Neural cell (in vitro differentiated cells): ENCODE measurements around the gene DCX. TPM values are rescaled to one million over a fixed set of nuclear protein-coding genes. Genes with fewer than 3 reads are reported as not detected.

Experiments
- H2AFZ ChIP-seq: fragments of 200-600, 300-800 bp; sonication (generic), shearing (Covaris generic); 2 replicates; pipeline ENCODE4 v1.6.0; 2014; ENCODE audit warnings: low read depth, mild to moderate bottlenecking, antibody characterized with exemption, low read length, moderate library complexity
- H3F3A ChIP-seq: fragments of 200-600 bp; shearing (Covaris generic); 2 replicates; pipeline ENCODE4 v1.6.1; 2016; ENCODE audit warnings: mild to moderate bottlenecking, moderate library complexity, mixed read lengths, antibody characterized with exemption, low read length; ENCODE audit not compliant: insufficient read depth, poor library complexity, severe bottlenecking
- H3K27ac ChIP-seq: fragments of 200-600, 300-800 bp; sonication (generic), shearing (Covaris generic); 2 replicates; pipeline ENCODE4 v1.5.1; 2014; ENCODE audit warnings: mild to moderate bottlenecking, low read length, moderate library complexity
- H3K27me3 ChIP-seq: fragments of 300-800, 200-600 bp; sonication (generic), shearing (Covaris generic); 2 replicates; pipeline ENCODE4 v1.6.0; 2014; ENCODE audit warnings: mild to moderate bottlenecking, low read depth, low read length, moderate library complexity; ENCODE audit not compliant: insufficient read depth
- H3K36me3 ChIP-seq: fragments of 300-800, 200-600 bp; sonication (generic), shearing (Covaris generic); 2 replicates; pipeline ENCODE4 v1.5.1; 2014; ENCODE audit warnings: mild to moderate bottlenecking, antibody characterized with exemption, low read length, moderate library complexity; ENCODE audit not compliant: insufficient read depth
- H3K4me2 ChIP-seq: fragments of 300-800, 200-600 bp; sonication (generic), shearing (Covaris generic); 2 replicates; pipeline ENCODE4 v1.6.0; 2014; ENCODE audit warnings: mild to moderate bottlenecking, low read length
- H3K4me3 ChIP-seq: fragments of 300-800, 200-600 bp; sonication (generic), shearing (Covaris generic); 2 replicates; pipeline ENCODE4 v1.5.1; 2014; ENCODE audit warnings: mild to moderate bottlenecking, low read length, moderate library complexity
- H3K79me2 ChIP-seq: fragments of 200-600 bp; shearing (Covaris generic); replicated peaks from 2 replicates; pipeline ENCODE4 v1.6.0; 2014; ENCODE audit warnings: mild to moderate bottlenecking, low read length, moderate library complexity; ENCODE audit not compliant: insufficient read depth
- H3K9ac ChIP-seq: fragments of 300-800, 200-600 bp; sonication (generic), shearing (Covaris generic); 2 replicates; pipeline ENCODE4 v1.6.1; 2016; ENCODE audit warnings: mild to moderate bottlenecking, low read length, mixed read lengths
- H3K9me2 ChIP-seq: fragments of 200-600 bp; shearing (Covaris generic); 2 replicates; pipeline ENCODE4 v1.6.1; 2016; ENCODE audit warnings: mild to moderate bottlenecking, low read length, mixed read lengths; ENCODE audit not compliant: insufficient read depth
- H3K9me3 ChIP-seq: fragments of 200-600, 300-800 bp; sonication (generic), shearing (Covaris generic); 2 replicates; pipeline ENCODE4 v1.6.1; 2016; ENCODE audit warnings: mild to moderate bottlenecking, mixed run types, low read length, moderate library complexity, mixed read lengths
- H4K20me1 ChIP-seq: fragments of 200-600 bp; shearing (Covaris generic); 2 replicates; pipeline ENCODE4 v1.6.1; 2016; ENCODE audit warnings: mild to moderate bottlenecking, mixed run types; ENCODE audit not compliant: insufficient read depth
- CTCF ChIP-seq: fragments of 450-650 bp; IDR thresholded peaks from 2 replicates; pipeline ENCODE4 v1.5.1; 2014; ENCODE audit warnings: antibody characterized with exemption, mild to moderate bottlenecking, moderate library complexity; ENCODE audit not compliant: poor library complexity, severe bottlenecking
- EP300 ChIP-seq: fragments of 450-650 bp; conservative IDR thresholded peaks from 2 replicates; pipeline ENCODE4 v1.6.1; 2014; ENCODE audit warnings: antibody characterized with exemption, mild to moderate bottlenecking, moderate library complexity; ENCODE audit not compliant: poor library complexity, severe bottlenecking
- EZH2 ChIP-seq: fragments of 200-600, 300-800 bp; shearing (Covaris generic), sonication (generic); IDR thresholded peaks from 2 replicates; pipeline ENCODE4 v1.6.1; 2014; ENCODE audit warnings: antibody characterized with exemption, low read length, borderline replicate concordance, mild to moderate bottlenecking; ENCODE audit not compliant: insufficient read depth, poor library complexity, severe bottlenecking
- MXI1 ChIP-seq: fragments of 450-650 bp; conservative IDR thresholded peaks from 2 replicates; pipeline ENCODE4 v1.6.1; 2014; ENCODE audit warnings: antibody characterized with exemption, mild to moderate bottlenecking; ENCODE audit not compliant: poor library complexity, severe bottlenecking
- POLR2AphosphoS5 ChIP-seq: IDR thresholded peaks from 2 replicates; pipeline ENCODE4 v1.6.1; 2012
- RAD21 ChIP-seq: fragments of 450-650 bp; conservative IDR thresholded peaks from 2 replicates; pipeline ENCODE4 v1.6.1; 2014; ENCODE audit warnings: antibody characterized with exemption, mild to moderate bottlenecking, moderate library complexity
- REST ChIP-seq: IDR thresholded peaks from 2 replicates; pipeline ENCODE4 v1.6.1; 2012; ENCODE audit warnings: borderline replicate concordance
- SMC3 ChIP-seq: fragments of 450-650 bp; conservative IDR thresholded peaks from 2 replicates; pipeline ENCODE4 v1.6.1; 2014; ENCODE audit warnings: antibody characterized with exemption, mild to moderate bottlenecking, moderate library complexity; ENCODE audit not compliant: poor library complexity
- TAF1 ChIP-seq: IDR thresholded peaks from 2 replicates; pipeline ENCODE4 v1.6.1; 2012; ENCODE audit warnings: low read depth
- polyA plus RNA-seq: library from polyadenylated mRNA; depleted of rRNA; stranded (reverse); fragments of >200 nt; gene quantifications from 2 replicates; pipeline ENCODE4 v1.2.3, GENCODE V29; 2014

DCX gene
- polyA plus RNA-seq, 1 donor from 2014 or later: 180 TPM

DNA sequence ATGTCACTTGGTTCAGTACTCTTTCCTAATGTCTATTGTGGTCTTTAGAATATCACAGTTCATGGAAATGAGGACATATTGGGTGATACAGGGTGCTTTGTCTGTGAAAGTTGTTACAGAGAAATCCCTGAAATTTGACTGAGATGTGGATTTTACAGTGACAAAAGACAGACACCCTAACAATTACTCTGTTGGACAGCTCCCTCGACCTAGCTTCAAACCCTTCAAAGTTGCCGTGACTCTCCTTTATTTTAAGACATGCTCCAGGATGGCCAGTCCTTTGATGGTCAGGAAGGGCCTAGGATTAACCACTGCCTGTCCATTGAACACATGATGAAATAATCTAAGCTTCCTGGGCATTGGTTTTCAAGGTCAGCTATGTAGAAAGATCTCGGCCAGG lies 4.0 kb downstream of the DCX start:
- H3K27ac ChIP-seq: peak overlapping the region; percentile 39
- peak overlapping the region; percentile 82 for H3K4me3 ChIP-seq
- TF ChIP-seq EZH2: no peak
- H3K9ac ChIP-seq: peak overlapping the region; percentile 48
- peak overlapping the region; percentile 68 for H3K4me2 ChIP-seq
- peaks cover 4% of the 10 kb centered on the region for H3K36me3 ChIP-seq
- H3K9me3 ChIP-seq: no peaks in the 10 kb centered on the region
- H2AFZ ChIP-seq: no peak overlapping the region
- peaks cover 86% of the 10 kb centered on the region for H3K79me2 ChIP-seq
- H3K27me3 ChIP-seq: no peaks in the 10 kb centered on the region
- H3F3A ChIP-seq: no peaks in the 10 kb centered on the region
- H4K20me1 ChIP-seq: peaks cover 5% of the 10 kb centered on the region
- H3K9me2 ChIP-seq: no peaks in the 10 kb centered on the region

DNA sequence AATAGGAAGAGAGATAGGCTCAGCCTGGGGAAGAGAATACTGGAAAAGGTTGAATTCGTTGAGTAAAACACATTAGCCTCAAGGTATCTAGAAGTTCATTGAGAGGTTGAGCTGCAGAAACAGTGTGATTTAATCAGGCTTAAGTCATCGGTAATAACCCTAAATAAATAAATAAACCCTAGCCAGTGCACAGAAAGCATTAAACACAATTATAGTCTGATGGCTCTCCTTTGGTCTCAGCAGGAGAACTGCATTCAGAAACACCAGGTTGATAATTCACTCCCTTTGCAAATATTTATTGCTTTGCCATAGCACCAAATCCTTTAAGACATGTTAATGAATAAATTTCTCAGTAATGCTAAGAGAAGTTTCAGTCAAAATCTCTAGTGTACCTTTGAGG lies 9.6 kb downstream of the DCX start:
- H3K4me3 ChIP-seq: peak overlapping the region; percentile 48
- H3K27ac ChIP-seq: no peak overlapping the region
- no peak for TF ChIP-seq TAF1
- no peak for TF ChIP-seq MXI1
- TF ChIP-seq SMC3: no peak
- no peak for TF ChIP-seq CTCF
- no peak for TF ChIP-seq RAD21
- TF ChIP-seq REST: no peak
- no peak for TF ChIP-seq POLR2AphosphoS5
- no peak for TF ChIP-seq EP300
- TF ChIP-seq EZH2: no peak
- H3K9me2 ChIP-seq: no peaks in the 10 kb centered on the region
- H3K9ac ChIP-seq: no peak overlapping the region
- peaks cover 93% of the 10 kb centered on the region for H3K79me2 ChIP-seq
- peaks cover 2% of the 10 kb centered on the region for H3K36me3 ChIP-seq
- no peak overlapping the region for H2AFZ ChIP-seq
- H4K20me1 ChIP-seq: peaks cover 14% of the 10 kb centered on the region
- H3K27me3 ChIP-seq: no peaks in the 10 kb centered on the region
- H3F3A ChIP-seq: no peaks in the 10 kb centered on the region
- H3K4me2 ChIP-seq: no peak overlapping the region
- no peaks in the 10 kb centered on the region for H3K9me3 ChIP-seq

DNA sequence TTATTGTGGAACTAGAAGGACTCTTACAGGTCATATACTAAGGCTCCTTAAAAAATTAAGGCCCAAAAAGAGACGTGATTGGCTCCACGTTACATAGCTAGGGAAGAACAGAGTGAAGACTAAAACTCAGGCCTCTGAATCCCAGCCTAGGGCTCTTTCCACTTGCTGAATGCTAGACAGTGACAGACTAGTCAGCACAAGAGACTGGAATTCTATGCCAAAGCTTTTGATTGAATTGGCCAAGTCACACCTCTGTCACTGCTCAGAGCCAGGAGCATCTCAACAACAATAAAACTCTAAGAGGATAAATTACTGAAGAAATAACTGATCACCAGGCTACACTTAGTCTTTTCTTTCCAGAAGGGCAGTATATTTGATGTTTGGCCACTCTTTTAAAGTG lies 16.8 kb downstream of the DCX start:
- Histone ChIP-seq H3K9ac (no peak overlapping the region), H4K20me1 (peaks cover 25% of the 10 kb centered on the region), H3K36me3 (peaks cover 5% of the 10 kb centered on the region), H3K79me2 (peaks cover 91% of the 10 kb centered on the region), H3K9me2 (no peaks in the 10 kb centered on the region), H3K9me3 (no peaks in the 10 kb centered on the region), H3K4me2 (no peak overlapping the region), H3K27me3 (no peaks in the 10 kb centered on the region), H3F3A (no peaks in the 10 kb centered on the region), H3K4me3 (peak overlapping the region; percentile 55), H2AFZ (no peak overlapping the region), H3K27ac (peak overlapping the region; percentile 41)
- no peak for TF ChIP-seq POLR2AphosphoS5
- TF ChIP-seq EZH2: no peak
- no peak for TF ChIP-seq CTCF
- no peak for TF ChIP-seq MXI1
- TF ChIP-seq TAF1: no peak
- no peak for TF ChIP-seq EP300
- no peak for TF ChIP-seq RAD21
- no peak for TF ChIP-seq REST
